Endothelial cell of umbilical vein (primary cell): ENCODE results near the gene SH3RF3. TPM values are rescaled to one million over a fixed set of nuclear protein-coding genes. Genes with fewer than 3 reads are reported as not detected.

Experiments
- BruUV-seq: library from RNA; stranded (reverse); fragments of 400-500 nt; replicated peaks from 2 replicates; lab custom pipeline; 2021; lab: Mats Ljungman, UMichigan
- CTCF ChIA-PET: fragments of 300-600, 350-600 bp; sonication (Branson Sonifier 250); formaldehyde crosslinking; loops from one replicate; lab custom pipeline; 2021; ENCODE audit warnings: antibody characterized with exemption, inconsistent platforms; lab: Charles Lee
- POLR2A ChIA-PET: fragments of 300-600, 350-600 bp; sonication (Branson Sonifier 250); formaldehyde crosslinking; loops from one replicate; lab custom pipeline; 2021; ENCODE audit warnings: antibody characterized with exemption, inconsistent platforms; lab: Charles Lee
- DNase-seq: peaks from one replicate; pipeline ENCODE4 v3.0.0-alpha.2; 2011; ENCODE audit warnings: low read depth, low spot score
- FAIRE-seq: peaks from 2 replicates; lab custom pipeline; 2011; peaks lifted over from hg19 to GRCh38; lab: Jason Lieb, UNC
- H2AFZ ChIP-seq: 2 replicates; pipeline ENCODE4 v1.6.0; 2012; ENCODE audit warnings: low read depth, low read length, control low read depth, inconsistent platforms
- H3K27ac ChIP-seq: 2 replicates; pipeline ENCODE4 v1.5.1; 2011; ENCODE audit warnings: low read depth, mild to moderate bottlenecking, control low read depth, low read length, moderate library complexity; ENCODE audit not compliant: insufficient read depth
- H3K27me3 ChIP-seq, 2 experiments: 2 replicates each; pipeline versions ENCODE4 v1.6.0 to v1.6.1; 2011; ENCODE audit warnings: low read length in 2 of 2, mixed read lengths in 1 of 2; ENCODE audit not compliant: control insufficient read depth in 2 of 2, insufficient read depth in 2 of 2
- H3K36me3 ChIP-seq, 2 experiments: 2 replicates in 1 of 2; 3 replicates in 1 of 2; pipeline ENCODE4 v1.5.1; 2011; ENCODE audit warnings: low read length in 2 of 2, mild to moderate bottlenecking in 1 of 2, moderate library complexity in 1 of 2; ENCODE audit not compliant: control insufficient read depth in 2 of 2, insufficient read depth in 2 of 2; ENCODE audit errors: extremely low read depth in 1 of 2
- H3K4me1 ChIP-seq: 3 replicates; pipeline ENCODE4 v1.5.1; 2011; ENCODE audit warnings: mild to moderate bottlenecking, low read length; ENCODE audit not compliant: control insufficient read depth, insufficient read depth; ENCODE audit errors: extremely low read depth
- H3K4me2 ChIP-seq: 2 replicates; pipeline ENCODE4 v1.6.1; 2011; ENCODE audit warnings: low read length, control low read depth, mixed read lengths; ENCODE audit not compliant: insufficient read depth
- H3K4me3 ChIP-seq, 3 experiments: fragments of 200-600 bp in 1 of 3; sonication (generic), shearing (Covaris generic) in 1 of 3; replicated peaks in 1 of 3; 2 replicates each; pipeline ENCODE4 v1.5.1; 2011 to 2016; ENCODE audit warnings: control low read depth in 3 of 3, low read length in 3 of 3, mild to moderate bottlenecking in 2 of 3, inconsistent platforms in 1 of 3, low read depth in 1 of 3, moderate library complexity in 1 of 3; ENCODE audit not compliant: insufficient read depth in 1 of 3
- H3K79me2 ChIP-seq: 2 replicates; pipeline ENCODE4 v1.6.0; 2012; ENCODE audit warnings: low read length, inconsistent platforms; ENCODE audit not compliant: control insufficient read depth, insufficient read depth
- H3K9ac ChIP-seq: replicated peaks from 2 replicates; pipeline ENCODE3; 2011; ENCODE audit warnings: low read length, control low read depth; ENCODE audit not compliant: insufficient read depth; ENCODE audit errors: extremely low read depth
- H3K9me1 ChIP-seq: replicated peaks from 3 replicates; pipeline ENCODE4 v1.6.0; 2011; ENCODE audit warnings: mild to moderate bottlenecking, low read length; ENCODE audit not compliant: control insufficient read depth, insufficient read depth; ENCODE audit errors: extremely low read depth
- H3K9me3 ChIP-seq: replicated peaks from 2 replicates; pipeline ENCODE4 v1.5.1; 2012; ENCODE audit warnings: low read length, inconsistent platforms; ENCODE audit not compliant: control insufficient read depth, insufficient read depth
- H4K20me1 ChIP-seq: replicated peaks from 2 replicates; pipeline ENCODE3; 2011; ENCODE audit warnings: mild to moderate bottlenecking, low read length; ENCODE audit not compliant: control insufficient read depth, insufficient read depth; ENCODE audit errors: extremely low read depth
- CTCF ChIP-seq, 2 donors: IDR thresholded peaks; 1 replicate in 1 of 2; 2 replicates in 1 of 2; pipeline ENCODE4 v1.5.1; 2011; ENCODE audit warnings: low read length in 2 of 2, mild to moderate bottlenecking in 2 of 2, moderate library complexity in 2 of 2, control low read depth in 1 of 2, inconsistent platforms in 1 of 2, low read depth in 1 of 2; ENCODE audit not compliant: insufficient read depth in 1 of 2; ENCODE audit errors: extremely low read depth in 1 of 2
- EZH2 ChIP-seq: IDR thresholded peaks from 2 replicates; pipeline ENCODE4 v1.6.1; 2012; ENCODE audit warnings: borderline replicate concordance, low read depth, mild to moderate bottlenecking, moderate library complexity, low read length, inconsistent platforms; ENCODE audit not compliant: severe bottlenecking
- FOS ChIP-seq: IDR thresholded peaks from 2 replicates; pipeline ENCODE4 v1.6.1; 2011; ENCODE audit warnings: mild to moderate bottlenecking, low read length, moderate library complexity, borderline replicate concordance; ENCODE audit not compliant: insufficient read depth
- GATA2 ChIP-seq: IDR thresholded peaks from 2 replicates; pipeline ENCODE4 v1.7.0; 2011; ENCODE audit warnings: low read depth, mild to moderate bottlenecking, moderate library complexity, mixed read lengths, low read length; ENCODE audit not compliant: insufficient read length, insufficient read depth
- JUN ChIP-seq: IDR thresholded peaks from 2 replicates; pipeline ENCODE4 v1.6.1; 2011; ENCODE audit warnings: borderline replicate concordance, low read depth; ENCODE audit not compliant: insufficient read length, insufficient read depth
- MAX ChIP-seq: IDR thresholded peaks from 2 replicates; pipeline ENCODE4 v1.6.1; 2011; ENCODE audit not compliant: insufficient read depth, insufficient read length
- MYC ChIP-seq: IDR thresholded peaks from one replicate; pipeline ENCODE4 v1.6.1; 2011; ENCODE audit warnings: mild to moderate bottlenecking, low read depth, low read length
- POLR2A ChIP-seq: IDR thresholded peaks from 2 replicates; pipeline ENCODE4 v1.6.1; 2012; ENCODE audit warnings: low read depth, mild to moderate bottlenecking, control low read depth, low read length
- POLR2AphosphoS5 ChIP-seq: IDR thresholded peaks from 2 replicates; pipeline ENCODE4 v1.6.1; 2012; ENCODE audit warnings: low read depth, mild to moderate bottlenecking, control low read depth, low read length, moderate library complexity; ENCODE audit not compliant: insufficient read depth
- dilution Hi-C: fragments of 300-500 bp; cut with MboI; formaldehyde crosslinking; loops from one replicate; pipeline ENCODE4 v1.15.0; 2019; ENCODE audit warnings: low sequenced_read_pairs; ENCODE audit not compliant: extremely low pct_ligation_motif_present
- intact Hi-C: fragments of 100-400 bp; cut with micrococcal nuclease; formaldehyde crosslinking; loops from one replicate; pipeline ENCODE4 v1.10.0; 2022
- polyA plus RNA-seq, 4 experiments: library from polyadenylated mRNA; depleted of rRNA in 3 of 4; stranded (reverse) in 3 of 4; unstranded in 1 of 4; fragments of >200 nt; gene quantifications; 2 replicates each; pipeline versions ENCODE4 v1.2.1 to v1.2.3, GENCODE V29; 2011 to 2012; ENCODE audit warnings: missing spikeins in 1 of 4
- total RNA-seq: library from RNA; stranded (reverse); gene quantifications from 2 replicates; pipeline ENCODE4 v1.2.3, GENCODE V29; 2021

Gene SH3RF3
- total and polyA plus RNA-seq, 2 donors (not counting 3 experiments of a cell fraction or from before 2014, with no cell fraction given) = 3.8 to 14.7 TPM

GRCh38 chr2:109306190-109306589 lies 177.2 kb downstream of the SH3RF3 start:
- dilution Hi-C loops = no loop called here
- Histone ChIP-seq H3K79me2 (peaks cover 3% of the 10 kb centered on the region), H3K27ac (no peak overlapping the region), H3K4me1 (no peaks in the 10 kb centered on the region), H3K9me3 (no peaks in the 10 kb centered on the region), H3K4me2 (no peak overlapping the region), H2AFZ (no peak overlapping the region), H3K9me1 (no peaks in the 10 kb centered on the region), H3K9ac (no peak overlapping the region), H3K4me3 (no peak overlapping the region), H3K27me3 (no peaks in the 10 kb centered on the region), H3K36me3 (no peaks in the 10 kb centered on the region), H4K20me1 (no peaks in the 10 kb centered on the region)
- no peak for TF ChIP-seq POLR2AphosphoS5
- no peak for TF ChIP-seq EZH2
- no peak for TF ChIP-seq MAX
- no peak for TF ChIP-seq FOS
- no peak for TF ChIP-seq GATA2
- no peak for TF ChIP-seq POLR2A
- no peak for TF ChIP-seq CTCF (IDR thresholded peaks at IDR 0.05; ENCODE audit: extremely low read depth in 1 of 2, insufficient read depth in 1 of 2, low read depth in 1 of 2, low read length in 2 of 2)
- TF ChIP-seq MYC = no peak
- TF ChIP-seq JUN = no peak
- DNase-seq (no peak), FAIRE-seq (no peak)
- intact Hi-C loops = no loop called here
- ChIA-PET POLR2A (no interaction called here), CTCF (no interaction called here)
- no TSS peak for BruUV-seq
